A549 (cell line): Measurements from ENCODE around the gene MVD. TPM values are rescaled to one million over a fixed set of nuclear protein-coding genes. Genes with fewer than 3 reads are reported as not detected.

ENCODE experiments used
- ATAC-seq, 2 experiments: fragments of 200-7000 bp in 1 of 2; fragments of >200 bp in 1 of 2; cut with Nextera tagmentation in 1 of 2; cut with Tn5 transposase in 1 of 2; 3 replicates each; pipeline versions ENCODE4 v1.8.0 to v1.9.1; 2018 to 2020; ENCODE audit warnings: mild to moderate bottlenecking in 1 of 2, moderate library complexity in 1 of 2
- CTCF ChIA-PET: fragments of 300-600 bp; sonication (Branson Sonifier 250); formaldehyde crosslinking; extraction: SDS; loops from one replicate; lab custom pipeline; 2021; ENCODE audit warnings: antibody characterized with exemption, inconsistent platforms; lab: Yijun Ruan, JAX
- POLR2A ChIA-PET: fragments of 350-600 bp; formaldehyde crosslinking; extraction: SDS; loops from one replicate; lab custom pipeline; 2021; ENCODE audit warnings: antibody characterized with exemption, inconsistent platforms; lab: Yijun Ruan, JAX
- DNase-seq, 2 experiments: peaks; one replicate each; pipeline versions ENCODE4 v3.0.0 to v3.0.0-alpha.2; 2011 to 2016; ENCODE audit warnings: low read depth in 1 of 2, low spot score in 1 of 2
- FAIRE-seq: peaks from 2 replicates; lab custom pipeline; 2011; peaks lifted over from hg19 to GRCh38; lab: Jason Lieb, UNC
- H3K27ac ChIP-seq, 2 experiments: fragments of >200 bp; sonication (Bioruptor Twin); formaldehyde crosslinking; 3 replicates each; pipeline ENCODE4 v1.5.1; 2016 to 2017
- H3K4me1 ChIP-seq: fragments of >200 bp; sonication (Bioruptor Twin); formaldehyde crosslinking; 3 replicates; pipeline ENCODE4 v1.6.1; 2016
- H3K4me2 ChIP-seq: fragments of >200 bp; sonication (Bioruptor Twin); formaldehyde crosslinking; 3 replicates; pipeline ENCODE4 v1.6.1; 2016
- H3K4me3 ChIP-seq: fragments of >200 bp; sonication (Bioruptor Twin); formaldehyde crosslinking; 3 replicates; pipeline ENCODE4 v1.5.1; 2016
- H3K9me3 ChIP-seq: fragments of >200 bp; sonication (Bioruptor Twin); formaldehyde crosslinking; 3 replicates; pipeline ENCODE4 v1.6.1; 2016
- ATOH8 ChIP-seq: fragments of 250-450 bp; sonication (Bioruptor Pico); IDR thresholded peaks from 2 replicates; pipeline ENCODE4 v1.5.0; 2020; ENCODE audit warnings: low read depth, mild to moderate bottlenecking, moderate library complexity
- CTCF ChIP-seq: fragments of >200 bp; sonication (Bioruptor Twin); formaldehyde crosslinking; IDR thresholded peaks from 3 replicates; pipeline ENCODE4 v1.5.1; 2016
- EHF ChIP-seq: fragments of 250-450 bp; sonication (Bioruptor Pico); IDR thresholded peaks from 2 replicates; pipeline ENCODE4 v1.5.0; 2020; ENCODE audit warnings: mild to moderate bottlenecking
- ESRRA ChIP-seq: fragments of 150-350 bp; IDR thresholded peaks from 2 replicates; pipeline ENCODE4 v1.6.1; 2014; ENCODE audit warnings: mild to moderate bottlenecking, low read length, borderline replicate concordance
- FOSL2 ChIP-seq, 2 experiments: fragments of 450-650 bp in 1 of 2; fragments of >200 bp in 1 of 2; sonication (Bioruptor Twin) in 1 of 2; formaldehyde crosslinking; IDR thresholded peaks; 2 replicates each; pipeline versions ENCODE4 v1.5.0 to v1.6.1; 2016 to 2020; ENCODE audit warnings: mild to moderate bottlenecking in 1 of 2, moderate library complexity in 1 of 2
- GATA3 ChIP-seq: IDR thresholded peaks from 2 replicates; pipeline ENCODE4 v1.6.1; 2012; ENCODE audit warnings: borderline replicate concordance
- HOXA7 ChIP-seq: fragments of 250-450 bp; sonication (Bioruptor Pico); IDR thresholded peaks from 2 replicates; pipeline ENCODE4 v1.5.0; 2020; ENCODE audit warnings: mild to moderate bottlenecking, moderate library complexity
- HOXB13 ChIP-seq: fragments of 250-450 bp; sonication (Bioruptor Pico); IDR thresholded peaks from 2 replicates; pipeline ENCODE4 v1.5.0; 2020; ENCODE audit warnings: low read depth, mild to moderate bottlenecking, moderate library complexity
- HOXB5 ChIP-seq: fragments of 250-450 bp; sonication (Bioruptor Pico); IDR thresholded peaks from 2 replicates; pipeline ENCODE4 v1.5.0; 2020; ENCODE audit warnings: mild to moderate bottlenecking, moderate library complexity
- MAX ChIP-seq: IDR thresholded peaks from 2 replicates; pipeline ENCODE4 v1.6.1; 2012
- MYC ChIP-seq: IDR thresholded peaks from 2 replicates; pipeline ENCODE4 v1.6.1; 2012; ENCODE audit warnings: mild to moderate bottlenecking, inconsistent platforms, low read length, improper control_type of control experiment, borderline replicate concordance
- NR3C1 ChIP-seq: fragments of >200 bp; sonication (Bioruptor Twin); formaldehyde crosslinking; IDR thresholded peaks from 3 replicates; pipeline ENCODE4 v1.6.1; 2017
- PBX3 ChIP-seq: IDR thresholded peaks from 2 replicates; pipeline ENCODE4 v1.6.1; 2012
- POLR2A ChIP-seq: IDR thresholded peaks from 2 replicates; pipeline ENCODE4 v1.6.1; 2012; ENCODE audit warnings: mild to moderate bottlenecking, low read length
- RARB ChIP-seq: fragments of 250-450 bp; sonication (Bioruptor Pico); IDR thresholded peaks from 2 replicates; pipeline ENCODE4 v1.8.0; 2021; ENCODE audit warnings: mild to moderate bottlenecking, moderate library complexity
- TFCP2L1 ChIP-seq: fragments of 250-450 bp; sonication (Bioruptor Pico); IDR thresholded peaks from 2 replicates; pipeline ENCODE4 v1.5.0; 2021; ENCODE audit warnings: mild to moderate bottlenecking
- USF2 ChIP-seq: fragments of 450-650 bp; IDR thresholded peaks from 2 replicates; pipeline ENCODE4 v1.6.1; 2014; ENCODE audit warnings: antibody characterized with exemption
- WGBS: methylation state at CpG from one replicate; pipeline ENCODE4 v1.1.6; 2017; ENCODE audit errors: missing lambda C conversion rate; 5-methylcytosine and 5-hydroxymethylcytosine counted together
- polyA plus RNA-seq, 4 experiments: library from polyadenylated mRNA; depleted of rRNA in 3 of 4; stranded (reverse); fragments of >200 nt; fragmentation: RNase III in 1 of 4; extraction: RNeasy Plus Mini Kit Qiagen cat#74134 plus additional on column Dnase treatment in 1 of 4; gene quantifications; 2 replicates in 3 of 4; 3 replicates in 1 of 4; pipeline ENCODE4 v1.2.3, GENCODE V29; 2011 to 2017

The MVD gene
- polyA plus RNA-seq, 2 of the 4 experiments (the other 2 are of a cell fraction), result 5.8 to 43.1 TPM

GRCh38 chr16:88630433-88630832 lies 32.5 kb downstream of the MVD start:
- POLR2A ChIA-PET, result no interaction called here
- WGBS, result 92% methylated on average over 4 of the region's 12 CpGs
- no peaks in the 10 kb centered on the region for H3K9me3 ChIP-seq
- DNase-seq (no peak), FAIRE-seq (no peak), ATAC-seq (no peak)
- H3K4me2 ChIP-seq, result no peak overlapping the region
- H3K4me3 ChIP-seq, result no peak overlapping the region
- H3K4me1 ChIP-seq, result no peaks in the 10 kb centered on the region
- TF ChIP-seq RARB (CRISPR knock-in tag), result no peak
- no peak for TF ChIP-seq NR3C1
- no peak overlapping the region for H3K27ac ChIP-seq
- CTCF ChIA-PET, result interaction anchor here (1.0 to 1.7 kb wide), 2 partner anchors 11 to 107 kb away, joined by 3 to 6 read pairs; no protein-coding TSS in a partner anchor

- POLR2A ChIA-PET, result no interaction called here
- CTCF ChIA-PET, result interaction anchor here (1.0 to 1.7 kb wide), 2 partner anchors 10 to 107 kb away, joined by 3 to 6 read pairs; no protein-coding TSS in a partner anchor
- 77% methylated on average over 9 of the region's 9 CpGs for WGBS
- H3K9me3 ChIP-seq, result no peaks in the 10 kb centered on the region
- TF ChIP-seq MAX (no peak), ATOH8 (CRISPR knock-in tag) (no peak)
- TF ChIP-seq, all 56 proteins: peak for 0
- DNase-seq (no peak), ATAC-seq (no peak), FAIRE-seq (no peak)
- no peaks in the 10 kb centered on the region for H3K4me1 ChIP-seq
- no peak overlapping the region for H3K4me3 ChIP-seq
- H3K27ac ChIP-seq, result no peak overlapping the region
- H3K4me2 ChIP-seq, result no peak overlapping the region
Measured at GRCh38 chr16:88629835-88630234, 33.1 kb downstream of the MVD start.

GRCh38 chr16:88628512-88628974 lies 34.3 kb downstream of the MVD start:
- H3K27ac ChIP-seq, result no peak overlapping the region
- FAIRE-seq, result no peak
- POLR2A ChIA-PET, result no interaction called here
- H3K4me1 ChIP-seq, result no peaks in the 10 kb centered on the region
- no peak overlapping the region for H3K4me3 ChIP-seq
- CTCF ChIA-PET, result interaction anchor here (1.7 kb wide), 1 partner anchor 9 kb away, joined by 6 read pairs; no protein-coding TSS in a partner anchor
- WGBS, result 73% methylated on average over 12 of the region's 12 CpGs
- no peak overlapping the region for H3K4me2 ChIP-seq
- ATAC-seq, result peak; percentile 77 to 84
- no peak for TF ChIP-seq USF2
- TF ChIP-seq HOXA7, result no peak
- no peak for TF ChIP-seq GATA3
- no peak for TF ChIP-seq MYC
- no peak for TF ChIP-seq HOXB13 (CRISPR knock-in tag)
- TF ChIP-seq FOSL2 (IDR thresholded peaks at IDR 0.05), result no peak
- no peak for TF ChIP-seq FOSL2 (CRISPR knock-in tag; IDR thresholded peaks at IDR 0.05)
- TF ChIP-seq POLR2A, result no peak
- TF ChIP-seq EHF (CRISPR knock-in tag), result no peak
- TF ChIP-seq CTCF, result no peak
- no peak for TF ChIP-seq HOXB5 (CRISPR knock-in tag)
- TF ChIP-seq ESRRA, result no peak
- TF ChIP-seq PBX3, result no peak
- TF ChIP-seq TFCP2L1 (CRISPR knock-in tag), result no peak
- TF ChIP-seq, all 56 proteins: peak for 0
- DNase-seq, result peak in 1 of 2 experiments; percentile 54
- H3K9me3 ChIP-seq, result no peaks in the 10 kb centered on the region
